Stimulated activated CD8-positive, alpha-beta memory T cell treated with anti-CD3 and anti-CD28 coated beads, Interleukin-4, amount 100 ng/mL, for 48 hours (primary cell): ENCODE data around the gene POLR2L.

ENCODE experiments used
- DNase-seq: peaks from one replicate; pipeline ENCODE4 v3.0.0-alpha.2; 2020

Gene POLR2L

DNA sequence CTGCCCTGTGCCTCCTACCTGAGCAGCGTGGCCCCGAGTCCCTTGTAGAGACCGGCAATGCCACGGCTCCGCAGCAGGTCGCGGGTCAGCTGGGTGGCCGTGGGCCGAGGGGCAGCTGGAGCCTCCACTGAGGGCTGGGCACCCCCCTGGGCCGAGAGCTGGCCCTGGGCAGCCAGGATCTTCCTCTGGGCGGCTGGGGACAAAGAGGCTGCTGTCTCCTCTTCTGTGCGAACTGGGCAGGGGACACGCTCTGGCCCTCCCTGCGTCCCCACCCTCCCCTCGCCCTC, 49.9 kb downstream of the POLR2L start:
- DNase-seq = no peak

DNA sequence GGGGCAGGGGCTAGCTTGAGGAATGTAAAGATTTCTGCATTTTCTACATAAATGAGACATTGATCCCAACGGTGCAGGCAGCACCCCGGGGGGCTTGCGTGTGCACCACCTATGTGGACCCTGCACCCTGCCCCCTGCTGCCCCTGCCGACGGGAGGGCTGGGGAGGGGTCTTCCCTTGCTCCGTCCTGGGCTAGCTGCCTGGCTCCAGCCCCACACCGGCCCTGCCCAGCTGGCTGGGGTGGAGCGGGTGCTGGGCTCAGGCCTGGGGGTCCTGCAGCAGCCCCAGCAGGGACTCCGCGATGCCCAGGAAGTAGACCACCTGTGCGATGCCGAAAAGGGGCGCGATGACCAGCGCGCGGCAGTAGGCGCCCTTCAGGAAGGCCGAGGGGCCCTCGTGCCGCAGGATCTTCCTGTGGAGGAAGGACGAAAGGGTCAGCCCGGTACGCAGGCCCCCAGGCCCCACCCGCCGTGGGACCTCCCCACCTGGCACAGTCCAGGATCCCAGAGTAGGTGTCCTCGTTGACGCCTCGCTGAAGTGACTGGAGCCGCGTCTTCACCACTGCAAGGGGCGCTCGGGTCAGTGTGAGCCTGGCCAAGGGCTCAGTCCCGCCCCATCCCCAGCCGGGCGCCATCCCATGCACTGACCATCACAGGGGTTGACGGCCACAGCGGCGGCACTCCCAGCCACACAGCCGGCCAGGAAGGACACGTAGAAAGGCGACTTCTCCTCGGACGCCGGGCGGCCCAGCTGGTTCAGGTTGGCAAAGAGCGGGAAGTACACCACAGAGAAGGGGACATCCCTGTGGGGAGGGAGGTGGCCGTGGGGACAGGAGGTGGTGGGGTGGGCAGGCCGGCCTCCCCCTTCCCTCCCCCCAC, 50.4 kb downstream of the POLR2L start:
- no peak for DNase-seq

DNA sequence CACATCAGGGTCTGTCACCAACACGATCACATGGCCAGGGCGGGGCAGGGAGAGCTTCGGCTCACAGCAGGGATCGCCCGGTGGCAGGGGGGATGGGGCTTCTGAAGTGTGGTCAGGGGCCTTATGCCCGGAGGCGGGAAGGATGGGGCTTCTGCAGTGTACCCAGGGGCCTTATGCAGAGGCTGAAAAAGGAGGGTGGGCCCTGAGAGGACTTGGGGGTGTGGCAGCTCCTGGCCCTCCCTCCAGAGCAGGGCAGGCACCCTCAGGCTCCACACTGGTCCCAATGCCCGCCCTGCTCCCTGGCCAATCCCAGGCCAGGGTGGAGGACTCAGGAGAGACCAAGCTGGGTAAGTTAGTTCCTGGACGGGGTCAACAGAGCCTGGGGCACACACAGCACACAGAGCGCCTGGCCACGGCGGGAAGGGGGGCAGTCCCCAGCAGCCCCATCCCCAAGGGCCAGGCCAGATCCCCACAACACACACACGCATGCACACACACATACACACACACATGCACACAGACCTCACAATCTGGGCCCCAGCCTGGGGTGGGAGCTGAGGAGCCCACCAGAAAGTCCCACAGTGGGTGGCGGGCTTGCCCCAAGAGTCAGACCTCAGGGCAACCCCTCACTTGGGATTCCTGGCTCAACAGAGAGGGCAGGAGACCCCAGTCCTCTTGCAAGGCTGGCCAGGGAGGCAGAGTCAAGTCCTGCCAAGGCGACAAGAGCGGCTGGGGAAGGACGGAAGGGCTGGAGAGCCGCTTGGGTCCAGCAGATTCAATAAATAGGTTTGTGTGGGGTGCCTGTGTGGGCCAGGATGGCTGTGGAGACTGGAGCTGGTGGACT, 51.4 kb downstream of the POLR2L start:
- DNase-seq = no peak

DNA sequence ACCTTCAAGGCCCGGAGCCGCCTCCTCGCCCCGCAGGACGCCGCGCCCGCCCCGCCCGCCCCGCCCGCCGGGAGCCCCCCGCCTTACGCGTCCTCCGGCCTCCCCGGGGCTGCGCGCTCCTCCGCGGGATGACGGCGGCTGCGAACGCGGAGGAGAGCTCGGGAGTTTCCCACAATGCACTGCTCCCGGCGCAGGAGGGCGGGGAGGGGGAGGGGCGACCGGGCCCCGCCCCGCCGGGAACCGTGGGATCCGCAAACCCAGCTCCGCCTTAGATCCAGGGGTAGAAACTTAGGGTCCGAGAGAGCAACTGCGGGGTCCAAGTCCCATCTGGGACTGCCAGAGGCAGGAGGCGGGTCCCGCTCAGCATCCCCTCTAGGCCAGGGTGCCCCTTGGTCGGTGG, 52.4 kb downstream of the POLR2L start, which contains the start of gene CEND1:
Gene CEND1, minus strand, starts transcription at position 148 of the 400 bp plus-strand sequence. CDS start 1,514 bp downstream, outside the sequence.
- DNase-seq = peak; percentile 78
